Upper lobe of left lung (tissue), 6 donors: ENCODE results near the gene TBC1D9. TPM values are rescaled to one million over a fixed set of nuclear protein-coding genes. Genes with fewer than 3 reads are reported as not detected.

Experiments used
- ATAC-seq, 2 donors: fragments of 200-7000 bp; cut with Tn5 transposase; one replicate each; pipeline ENCODE4 v1.9.1; 2022; ENCODE audit warnings: mild to moderate bottlenecking in 2 of 2, moderate library complexity in 2 of 2; ENCODE audit not compliant: low FRiP score in 2 of 2
- DNase-seq, 2 donors: peaks; one replicate each; pipeline ENCODE4 v3.0.0-alpha.2; 2019 to 2020
- H3K27ac ChIP-seq, 4 donors: fragments of 200-600 bp; sonication (generic); one replicate each; pipeline ENCODE4 v1.5.1; 2016 to 2019
- H3K27me3 ChIP-seq, 4 donors: fragments of 200-600 bp; sonication (generic); one replicate each; pipeline ENCODE4 v1.5.1; 2017 to 2019
- H3K36me3 ChIP-seq, 4 donors: fragments of 200-600 bp; sonication (generic); one replicate each; pipeline ENCODE4 v1.5.1; 2016 to 2019
- H3K4me1 ChIP-seq, 4 donors: fragments of 200-600 bp; sonication (generic); one replicate each; pipeline ENCODE4 v1.5.1; 2018 to 2019
- H3K4me3 ChIP-seq, 4 donors: fragments of 200-600 bp; sonication (generic); one replicate each; pipeline ENCODE4 v1.5.1; 2017 to 2019; ENCODE audit warnings: mild to moderate bottlenecking in 2 of 4, moderate library complexity in 1 of 4
- H3K9me3 ChIP-seq, 4 donors: fragments of 200-600 bp; sonication (generic); one replicate each; pipeline ENCODE4 v1.5.1; 2018 to 2019
- EP300 ChIP-seq, 4 donors: sonication (generic); formaldehyde crosslinking; IDR thresholded peaks; one replicate each; pipeline ENCODE4 v1.5.1; 2017; ENCODE audit warnings: antibody characterized with exemption in 4 of 4, control low read depth in 2 of 4
- POLR2A ChIP-seq, 4 donors: fragments of 450-650 bp; IDR thresholded peaks; one replicate each; pipeline ENCODE4 v1.5.1; 2016 to 2017; ENCODE audit warnings: antibody characterized with exemption in 4 of 4, mild to moderate bottlenecking in 2 of 4
- POLR2AphosphoS5 ChIP-seq, 2 donors: sonication (generic); formaldehyde crosslinking; IDR thresholded peaks; one replicate each; pipeline ENCODE4 v1.5.1; 2017; ENCODE audit warnings: antibody characterized with exemption in 2 of 2
- WGBS, 2 donors: methylation state at CpG; one replicate each; pipeline ENCODE4 v1.1.5; 2017 to 2018; 5-methylcytosine and 5-hydroxymethylcytosine counted together
- total RNA-seq, 6 donors: library from RNA; depleted of rRNA in 4 of 6; stranded (reverse); fragments of >200 nt in 4 of 6; gene quantifications; one replicate each; pipeline versions ENCODE4 v1.1.0 to v1.2.1, GENCODE V29; 2016 to 2021
- TF ChIP-seq, protein P1 (sequence below), 6 experiments: fragments of 450-650 bp in 4 of 6; fragments of 200-600 bp in 2 of 6; sonication (generic) in 2 of 6; IDR thresholded peaks; one replicate each; pipeline ENCODE4 v1.5.1; 2016 to 2019; ENCODE audit warnings: antibody characterized with exemption in 6 of 6
- donor health status: DM: no; HTN: no; CAD: no; lungs with moderate emphysema.
- donor health status: DM: no; HTN: yes; CAD: no; lungs with severe emphysema.

Gene TBC1D9
- total RNA-seq, 6 donors from 2014 or later, result 33.7 to 41.9 (median 38.1) TPM

DNA sequence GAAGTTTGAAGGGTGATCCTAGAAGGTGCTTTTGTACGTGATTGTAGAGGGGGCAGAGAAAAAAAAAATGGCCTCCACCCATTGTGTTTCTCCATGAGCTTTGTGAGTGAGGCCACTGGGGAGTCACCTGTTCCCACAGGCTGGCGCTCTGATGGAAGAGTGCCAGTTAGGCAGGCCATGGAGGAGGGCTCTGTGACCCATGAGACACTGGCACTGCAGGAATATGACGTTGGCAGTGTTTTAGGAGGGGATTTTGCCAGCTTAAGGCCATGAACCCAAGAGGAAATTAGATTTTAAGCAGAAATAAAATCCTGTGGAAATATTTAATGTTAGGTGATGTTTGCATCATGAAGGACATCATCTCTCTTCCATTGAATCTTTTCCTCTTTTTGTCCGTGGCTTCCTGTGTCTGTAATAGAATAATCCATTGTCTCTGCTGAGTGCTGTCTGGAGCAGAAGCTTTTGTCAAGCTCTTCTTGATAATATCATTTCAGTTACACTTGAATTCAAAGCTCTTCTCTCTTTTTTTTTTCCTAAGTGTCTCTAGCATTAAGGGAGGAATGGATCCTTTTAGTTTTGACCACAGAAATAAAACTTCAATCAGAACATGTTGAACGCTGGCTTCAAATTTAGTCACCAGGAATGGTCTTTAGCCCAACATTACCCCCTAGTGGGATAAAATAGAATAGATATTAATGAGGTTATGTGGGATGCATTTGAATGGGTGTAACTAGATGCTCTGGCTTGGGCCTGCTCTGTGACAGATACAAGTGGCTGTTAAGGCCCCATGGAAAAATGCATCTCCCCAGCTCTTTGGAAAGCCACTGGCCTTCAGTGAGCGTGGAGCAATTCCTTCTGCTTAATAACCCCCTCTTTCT is 146.4 kb downstream of the TBC1D9 start:
- TF ChIP-seq, protein P1, sequence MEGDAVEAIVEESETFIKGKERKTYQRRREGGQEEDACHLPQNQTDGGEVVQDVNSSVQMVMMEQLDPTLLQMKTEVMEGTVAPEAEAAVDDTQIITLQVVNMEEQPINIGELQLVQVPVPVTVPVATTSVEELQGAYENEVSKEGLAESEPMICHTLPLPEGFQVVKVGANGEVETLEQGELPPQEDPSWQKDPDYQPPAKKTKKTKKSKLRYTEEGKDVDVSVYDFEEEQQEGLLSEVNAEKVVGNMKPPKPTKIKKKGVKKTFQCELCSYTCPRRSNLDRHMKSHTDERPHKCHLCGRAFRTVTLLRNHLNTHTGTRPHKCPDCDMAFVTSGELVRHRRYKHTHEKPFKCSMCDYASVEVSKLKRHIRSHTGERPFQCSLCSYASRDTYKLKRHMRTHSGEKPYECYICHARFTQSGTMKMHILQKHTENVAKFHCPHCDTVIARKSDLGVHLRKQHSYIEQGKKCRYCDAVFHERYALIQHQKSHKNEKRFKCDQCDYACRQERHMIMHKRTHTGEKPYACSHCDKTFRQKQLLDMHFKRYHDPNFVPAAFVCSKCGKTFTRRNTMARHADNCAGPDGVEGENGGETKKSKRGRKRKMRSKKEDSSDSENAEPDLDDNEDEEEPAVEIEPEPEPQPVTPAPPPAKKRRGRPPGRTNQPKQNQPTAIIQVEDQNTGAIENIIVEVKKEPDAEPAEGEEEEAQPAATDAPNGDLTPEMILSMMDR (IDR thresholded peaks at IDR 0.05), result peak in 5 of 6 experiments; percentile 36 to 59 (median 46)
- TF ChIP-seq EP300 (IDR thresholded peaks at IDR 0.05) (no peak), POLR2A (IDR thresholded peaks at IDR 0.05) (no peak)
- peak; percentile 73 to 75 for ATAC-seq
- no peak for DNase-seq
- no peak overlapping the region for H3K4me3 ChIP-seq
- 39 to 41% methylated on average over 6 of the region's 6 CpGs for WGBS, 2 donors
- H3K9me3 ChIP-seq, result no peaks in the 10 kb centered on the region
- no peaks in the 10 kb centered on the region for H3K27me3 ChIP-seq
- H3K36me3 ChIP-seq, result no peaks in the 10 kb centered on the region
- peak overlapping the region in 2 of 4 donors; percentile 30 to 32 for H3K27ac ChIP-seq
- peaks cover 0 to 6% (median 5%) of the 10 kb centered on the region in 4 donors for H3K4me1 ChIP-seq

DNA sequence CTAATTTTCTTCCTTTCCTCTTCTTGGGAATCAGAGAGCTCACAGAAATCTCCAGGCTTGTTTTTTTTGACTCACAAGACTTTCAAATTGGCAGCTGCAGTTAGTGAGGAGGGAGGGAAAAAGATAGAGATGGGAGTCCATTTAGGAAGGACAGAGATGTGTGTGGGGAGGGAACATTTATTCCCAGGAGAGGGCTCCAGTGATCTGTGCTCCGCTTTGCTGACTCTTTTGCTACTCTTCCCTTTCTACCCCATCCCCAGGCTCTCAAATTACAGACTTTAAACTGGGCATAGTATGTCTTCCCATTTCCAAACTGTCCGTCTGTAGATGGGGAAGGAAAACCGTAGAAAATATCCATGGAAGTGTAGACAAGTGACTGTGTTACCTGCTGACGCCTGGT is 148.3 kb downstream of the TBC1D9 start:
- Histone ChIP-seq H3K9me3 (no peaks in the 10 kb centered on the region), H3K4me3 (no peak overlapping the region), H3K27me3 (no peaks in the 10 kb centered on the region), H3K4me1 (peaks cover 0 to 6% (median 5%) of the 10 kb centered on the region in 4 donors), H3K27ac (no peak overlapping the region), H3K36me3 (no peaks in the 10 kb centered on the region)
- WGBS, 2 donors, result 93 to 97% methylated on average over 4 of the region's 4 CpGs
- ATAC-seq, result no peak
- TF ChIP-seq POLR2A (IDR thresholded peaks at IDR 0.05), result no peak
- TF ChIP-seq, protein P1 (IDR thresholded peaks at IDR 0.05), result no peak
- no peak for DNase-seq

DNA sequence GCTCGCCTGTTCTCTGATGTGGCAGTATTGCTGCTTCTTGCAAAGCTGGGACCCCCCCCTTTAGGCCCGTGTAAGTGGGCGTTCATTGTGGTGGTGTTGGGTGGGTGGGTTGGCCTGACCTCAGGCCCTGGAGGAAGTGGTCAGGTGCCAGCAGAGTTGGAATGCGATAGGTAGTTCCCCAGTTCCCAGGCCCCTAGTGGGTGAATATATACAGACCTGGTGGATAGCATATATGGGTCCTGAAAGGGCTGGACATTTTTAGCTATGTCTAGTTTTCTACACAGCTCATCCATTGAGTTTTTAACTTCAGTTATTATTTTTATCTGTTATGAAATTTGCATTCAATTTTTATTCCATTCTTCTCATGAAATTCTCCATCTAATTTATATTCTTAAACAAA is 151.6 kb downstream of the TBC1D9 start:
- Histone ChIP-seq H3K4me3 (no peak overlapping the region), H3K36me3 (no peaks in the 10 kb centered on the region), H3K9me3 (no peaks in the 10 kb centered on the region), H3K27me3 (no peaks in the 10 kb centered on the region), H3K27ac (no peak overlapping the region), H3K4me1 (no peaks in the 10 kb centered on the region)
- TF ChIP-seq POLR2AphosphoS5 (IDR thresholded peaks at IDR 0.05), result no peak
- TF ChIP-seq EP300 (IDR thresholded peaks at IDR 0.05), result no peak
- no peak for TF ChIP-seq POLR2A (IDR thresholded peaks at IDR 0.05)
- TF ChIP-seq, protein P1 (IDR thresholded peaks at IDR 0.05), result no peak
- ATAC-seq (no peak), DNase-seq (no peak)
- 79 to 88% methylated on average over 4 of the region's 4 CpGs for WGBS, 2 donors

DNA sequence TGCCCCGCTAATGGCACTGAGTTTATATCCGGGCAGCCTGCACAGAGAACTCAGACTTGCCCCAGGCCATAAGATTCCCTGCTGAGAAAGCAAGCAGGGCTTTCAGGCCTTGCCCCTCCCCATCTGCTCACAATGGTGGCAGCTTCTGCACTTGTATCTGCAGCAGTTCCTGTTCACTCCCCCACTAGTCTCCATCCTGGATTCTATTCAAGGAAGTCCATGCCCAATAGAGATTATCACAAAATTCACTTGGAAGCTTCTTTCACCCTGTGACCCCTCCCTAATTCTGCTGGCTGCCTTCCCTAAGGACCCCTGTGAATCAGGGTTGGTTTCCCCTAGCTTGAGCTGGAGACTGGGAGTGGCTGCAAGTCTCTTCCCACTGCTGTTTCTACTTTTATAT is 152.9 kb downstream of the TBC1D9 start:
- ATAC-seq (no peak), DNase-seq (no peak)
- Histone ChIP-seq H3K4me1 (no peaks in the 10 kb centered on the region), H3K36me3 (no peaks in the 10 kb centered on the region), H3K4me3 (no peak overlapping the region), H3K9me3 (no peaks in the 10 kb centered on the region), H3K27me3 (no peaks in the 10 kb centered on the region), H3K27ac (no peak overlapping the region)
- 53 to 63% methylated on average over 1 to 2 of the region's 2 CpGs for WGBS, 2 donors
- TF ChIP-seq POLR2A (IDR thresholded peaks at IDR 0.05) (no peak), EP300 (IDR thresholded peaks at IDR 0.05) (no peak), POLR2AphosphoS5 (IDR thresholded peaks at IDR 0.05) (no peak)
- TF ChIP-seq, protein P1 (IDR thresholded peaks at IDR 0.05), result no peak

DNA sequence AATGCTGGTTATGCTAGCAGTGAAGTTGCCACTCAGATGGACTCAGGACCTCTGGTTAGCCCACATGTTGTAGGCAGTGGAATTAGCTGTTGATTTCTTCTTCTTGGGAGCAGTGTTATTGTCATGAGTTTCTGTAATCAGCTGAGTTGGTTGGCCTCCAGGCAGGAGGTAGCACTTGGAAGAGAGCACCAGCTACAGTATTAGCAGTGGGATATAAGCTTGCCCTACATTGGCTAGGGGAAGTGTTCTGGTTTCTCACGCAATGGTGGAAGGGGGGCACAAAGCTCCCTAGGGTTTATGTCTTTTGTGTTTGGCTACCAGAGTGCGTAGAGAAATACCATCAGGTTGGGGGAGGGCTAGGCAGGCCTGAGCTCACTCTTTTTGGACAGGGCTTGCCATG is 153.5 kb downstream of the TBC1D9 start:
- no peak for TF ChIP-seq POLR2A (IDR thresholded peaks at IDR 0.05)
- TF ChIP-seq POLR2AphosphoS5 (IDR thresholded peaks at IDR 0.05), result no peak
- TF ChIP-seq EP300 (IDR thresholded peaks at IDR 0.05), result no peak
- TF ChIP-seq, protein P1 (IDR thresholded peaks at IDR 0.05), result no peak
- ATAC-seq, result no peak
- H3K9me3 ChIP-seq, result no peaks in the 10 kb centered on the region
- DNase-seq, result no peak
- no peaks in the 10 kb centered on the region for H3K36me3 ChIP-seq
- H3K4me3 ChIP-seq, result no peak overlapping the region
- H3K27ac ChIP-seq, result no peak overlapping the region
- H3K27me3 ChIP-seq, result no peaks in the 10 kb centered on the region
- no peaks in the 10 kb centered on the region for H3K4me1 ChIP-seq
- 82 to 93% methylated on average over 2 of the region's 2 CpGs for WGBS, 2 donors
